ENCODE measurements around the gene MDP1.

The MDP1 gene

DNA sequence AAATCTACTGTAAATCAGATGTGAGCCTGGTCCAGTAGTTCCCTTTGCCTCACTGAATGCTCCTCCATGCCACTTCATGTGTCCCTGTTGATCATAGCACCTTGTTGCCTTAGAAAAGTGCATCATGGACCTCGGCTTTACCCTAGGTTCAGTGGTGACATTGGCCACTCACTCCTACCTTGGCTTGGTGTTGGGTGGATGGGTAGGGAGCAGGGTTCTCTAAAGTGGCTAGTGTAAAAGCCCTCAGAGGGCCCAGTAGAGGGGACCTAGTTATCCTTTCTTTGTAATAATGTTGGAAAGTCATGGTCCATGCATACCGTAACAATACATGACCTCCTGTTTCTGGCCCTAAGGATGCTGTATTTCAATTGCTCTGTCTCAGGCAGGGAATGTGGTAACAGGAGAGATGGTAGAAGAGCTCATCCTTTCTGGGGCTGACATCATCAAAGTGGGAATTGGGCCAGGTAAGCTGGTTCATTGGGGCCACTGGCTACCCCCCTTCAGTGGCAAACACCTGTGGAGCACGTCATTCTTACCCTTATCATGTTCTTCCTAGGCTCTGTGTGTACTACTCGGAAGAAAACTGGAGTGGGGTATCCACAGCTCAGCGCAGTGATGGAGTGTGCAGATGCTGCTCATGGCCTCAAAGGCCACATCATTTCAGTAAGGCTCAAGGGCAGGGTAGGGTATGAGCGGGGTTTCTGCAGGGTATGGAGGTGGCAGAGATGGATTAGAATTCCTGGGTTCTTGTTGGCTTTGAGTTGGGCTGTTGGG, 21.0 kb upstream of the MDP1 start:
- DNase-seq (ENCODE audit: low read depth, low spot score) = no peak
- H3K27ac ChIP-seq (ENCODE audit: low read length) = no peak overlapping the region
- H3K4me1 ChIP-seq (ENCODE audit: control insufficient read depth, insufficient read depth, low read length) = 0 out of 2 replicates have a peak, but pooled peaks cover 2% of the 10 kb centered on the region
- peaks cover 27% of the 10 kb centered on the region for H3K36me3 ChIP-seq (ENCODE audit: control insufficient read depth, insufficient read depth, low read length)
- no CpG with 5 or more reads among the region's 6 CpGs for WGBS (ENCODE audit: insufficient coverage, insufficient read length)
- no peaks in the 10 kb centered on the region for H3K9me3 ChIP-seq (ENCODE audit: control insufficient read depth, insufficient read depth, low read length)
- H3K27me3 ChIP-seq (ENCODE audit: control insufficient read depth, insufficient read depth, low read length) = no peaks in the 10 kb centered on the region
- H3K4me3 ChIP-seq (ENCODE audit: low read length) = no peak overlapping the region

DNA sequence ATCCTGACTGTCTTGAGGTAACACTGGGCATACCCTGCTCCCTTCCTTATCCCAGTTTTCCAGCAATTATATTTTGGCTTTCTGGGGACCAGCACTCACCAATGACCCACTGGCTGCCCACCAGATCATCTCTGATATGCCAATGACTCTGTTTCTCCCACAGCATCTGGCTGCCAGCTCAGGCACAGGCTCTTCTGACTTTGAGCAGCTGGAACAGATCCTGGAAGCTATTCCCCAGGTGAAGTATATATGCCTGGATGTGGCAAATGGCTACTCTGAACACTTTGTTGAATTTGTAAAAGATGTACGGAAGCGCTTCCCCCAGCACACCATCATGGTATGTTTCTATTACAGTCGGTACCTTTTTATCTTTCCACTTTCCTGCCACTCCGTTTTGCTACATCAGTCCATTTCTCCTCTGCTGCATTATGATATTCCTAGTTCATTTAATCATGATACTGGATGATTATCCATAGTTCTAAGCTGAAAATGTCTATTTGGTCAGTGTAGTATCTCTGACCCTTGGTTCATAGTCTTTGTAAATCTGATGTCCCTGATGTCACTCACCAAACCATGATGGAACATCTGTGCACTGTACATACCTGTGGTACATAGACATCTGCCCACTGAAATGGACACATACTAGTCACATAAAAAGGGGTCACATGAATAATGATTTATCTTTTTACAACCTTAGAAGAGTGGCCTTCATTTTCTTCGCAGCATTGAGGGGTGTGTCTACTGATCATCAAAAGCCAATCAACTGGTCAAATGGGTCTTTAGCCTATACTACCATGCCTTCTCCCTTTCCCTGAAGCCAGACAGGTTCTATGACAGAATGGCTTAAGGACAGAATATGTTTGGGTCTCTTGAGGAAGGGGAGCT, 20.2 kb upstream of the MDP1 start:
- H3K36me3 ChIP-seq (ENCODE audit: control insufficient read depth, insufficient read depth, low read length) = peaks cover 27% of the 10 kb centered on the region
- no CpG with 5 or more reads among the region's 5 CpGs for WGBS (ENCODE audit: insufficient coverage, insufficient read length)
- H3K27ac ChIP-seq (ENCODE audit: low read length) = no peak overlapping the region
- H3K27me3 ChIP-seq (ENCODE audit: control insufficient read depth, insufficient read depth, low read length) = no peaks in the 10 kb centered on the region
- no peak for DNase-seq (ENCODE audit: low read depth, low spot score)
- no peaks in the 10 kb centered on the region for H3K9me3 ChIP-seq (ENCODE audit: control insufficient read depth, insufficient read depth, low read length)
- H3K4me1 ChIP-seq (ENCODE audit: control insufficient read depth, insufficient read depth, low read length) = 0 out of 2 replicates have a peak, but pooled peaks cover under 1% of the 10 kb centered on the region
- no peak overlapping the region for H3K4me3 ChIP-seq (ENCODE audit: low read length)

DNA sequence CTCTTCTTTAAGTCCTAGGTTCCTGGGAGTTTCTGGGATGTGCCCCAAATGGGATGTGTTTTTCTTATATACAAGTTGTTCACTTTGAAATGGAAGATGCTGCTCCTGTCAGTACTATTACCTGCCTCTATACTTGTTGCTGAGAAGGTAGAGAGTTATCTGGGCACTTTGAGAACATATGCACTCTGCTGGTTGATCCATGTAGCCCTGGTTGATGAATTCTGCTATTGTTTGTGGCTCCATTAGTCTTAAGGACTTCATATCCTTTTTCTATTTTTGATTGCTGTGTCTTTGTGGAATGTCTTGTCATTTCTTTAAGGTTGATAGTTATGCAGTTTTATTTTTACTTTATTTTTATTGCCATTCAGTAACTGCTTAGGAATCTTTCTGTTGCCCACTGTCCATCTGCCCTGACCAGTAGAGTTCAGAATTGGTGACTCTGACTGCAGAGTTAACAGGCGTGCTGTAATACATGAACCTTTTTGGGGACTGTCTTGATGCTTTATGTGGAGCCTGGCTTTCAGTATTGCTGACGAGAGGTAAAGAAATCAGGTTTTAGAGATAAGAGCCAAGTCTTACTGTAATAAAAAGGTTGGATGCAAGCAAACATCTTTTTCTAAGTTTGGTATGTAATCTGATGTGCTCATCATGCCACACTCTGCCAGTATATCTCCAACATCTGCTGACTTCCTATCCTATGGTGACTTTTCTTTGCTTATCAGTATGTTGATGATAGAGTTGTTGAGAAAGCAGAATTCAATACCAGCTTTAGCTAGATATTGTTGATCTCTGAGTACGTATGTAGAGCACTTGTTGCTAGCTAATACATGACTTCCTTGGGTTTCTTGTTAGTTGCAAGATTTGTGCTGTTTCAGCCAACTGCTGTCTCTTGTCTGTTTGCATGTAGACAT, 18.5 kb upstream of the MDP1 start:
- DNase-seq (ENCODE audit: low read depth, low spot score) = no peak
- H3K27ac ChIP-seq (ENCODE audit: low read length) = no peak overlapping the region
- H3K4me3 ChIP-seq (ENCODE audit: low read length) = no peak overlapping the region
- H3K27me3 ChIP-seq (ENCODE audit: control insufficient read depth, insufficient read depth, low read length) = no peaks in the 10 kb centered on the region
- WGBS (ENCODE audit: insufficient coverage, insufficient read length) = no CpG with 5 or more reads among the region's 3 CpGs
- no peaks in the 10 kb centered on the region for H3K4me1 ChIP-seq (ENCODE audit: control insufficient read depth, insufficient read depth, low read length)
- peaks cover 19% of the 10 kb centered on the region for H3K36me3 ChIP-seq (ENCODE audit: control insufficient read depth, insufficient read depth, low read length)
- no peaks in the 10 kb centered on the region for H3K9me3 ChIP-seq (ENCODE audit: control insufficient read depth, insufficient read depth, low read length)

DNA sequence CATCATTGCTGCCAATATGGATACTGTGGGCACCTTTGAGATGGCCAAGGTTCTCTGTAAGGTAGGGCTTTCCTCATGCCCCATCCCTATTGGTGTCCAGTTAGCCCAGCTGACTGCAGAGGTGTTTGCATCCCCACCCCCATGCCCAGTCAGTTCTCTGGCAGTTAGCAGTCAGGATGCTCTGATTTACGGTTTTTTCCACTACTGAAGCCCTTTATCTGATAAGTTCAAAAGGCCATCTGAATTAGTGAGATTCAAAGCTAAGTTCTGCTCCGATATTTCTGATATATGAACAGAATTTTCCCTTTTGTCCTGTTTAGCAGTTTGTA, 17.6 kb upstream of the MDP1 start:
- DNase-seq (ENCODE audit: low read depth, low spot score) = no peak
- Histone ChIP-seq H3K9me3 (ENCODE audit: control insufficient read depth, insufficient read depth, low read length) (no peaks in the 10 kb centered on the region), H3K4me3 (ENCODE audit: low read length) (peak overlapping the region; percentile 89; the same call in 1 of the 2 replicates), H3K27me3 (ENCODE audit: control insufficient read depth, insufficient read depth, low read length) (no peaks in the 10 kb centered on the region), H3K27ac (ENCODE audit: low read length) (no peak overlapping the region), H3K4me1 (ENCODE audit: control insufficient read depth, insufficient read depth, low read length) (no peaks in the 10 kb centered on the region), H3K36me3 (ENCODE audit: control insufficient read depth, insufficient read depth, low read length) (peaks cover 17% of the 10 kb centered on the region)
- no CpG with 5 or more reads among the region's 2 CpGs for WGBS (ENCODE audit: insufficient coverage, insufficient read length)

DNA sequence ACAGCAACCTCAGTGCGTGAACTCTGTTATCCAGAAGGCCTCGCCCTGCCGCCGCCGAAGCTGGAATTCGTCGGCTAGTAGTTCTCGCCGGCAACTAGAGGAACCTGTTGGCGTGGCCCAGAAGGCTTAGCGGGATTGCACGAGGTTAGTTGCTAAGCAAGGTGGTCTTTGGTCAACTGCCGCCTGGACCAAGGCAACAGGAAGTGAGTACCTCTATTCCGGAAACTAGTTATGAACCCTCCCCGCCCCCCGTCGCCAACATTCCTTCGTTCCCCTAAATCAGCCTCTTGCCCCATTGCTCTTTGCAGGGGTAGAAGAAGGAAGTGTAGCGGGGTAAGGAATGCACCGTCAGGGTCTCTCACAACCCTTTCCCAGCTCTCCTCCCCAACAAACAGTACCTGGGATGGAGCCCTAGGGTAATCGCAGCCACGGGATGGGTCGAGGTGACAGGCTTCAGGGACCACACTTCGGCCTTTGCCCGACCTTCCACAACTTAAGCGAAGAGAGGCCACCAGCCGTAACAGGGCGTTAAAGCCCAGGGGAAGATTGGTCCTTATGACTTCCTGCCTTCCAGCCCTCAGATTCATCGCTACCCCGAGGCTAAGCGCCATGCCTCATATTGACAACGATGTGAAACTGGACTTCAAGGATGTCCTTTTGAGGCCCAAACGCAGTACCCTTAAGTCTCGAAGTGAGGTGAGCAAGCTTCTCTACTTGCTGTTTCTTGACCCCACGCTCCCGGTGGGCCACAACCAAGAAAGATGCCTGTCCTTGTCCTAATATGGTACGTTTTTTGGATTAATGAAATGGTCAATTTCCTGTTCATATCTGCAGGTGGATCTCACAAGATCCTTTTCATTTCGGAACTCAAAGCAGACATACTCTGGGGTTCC, 17.0 kb upstream of the MDP1 start, which contains the start of gene GMPR2:
TSS of gene GMPR2 (plus strand) at position 285 of the 893 bp plus-strand sequence. CDS start at position 610, 325 bp downstream.
- DNase-seq (ENCODE audit: low read depth, low spot score) = peak; percentile 50
- H3K27me3 ChIP-seq (ENCODE audit: control insufficient read depth, insufficient read depth, low read length) = no peaks in the 10 kb centered on the region
- no peaks in the 10 kb centered on the region for H3K9me3 ChIP-seq (ENCODE audit: control insufficient read depth, insufficient read depth, low read length)
- no CpG with 5 or more reads among the region's 38 CpGs for WGBS (ENCODE audit: insufficient coverage, insufficient read length)
- H3K27ac ChIP-seq (ENCODE audit: low read length) = no peak within 1 kb of the TSS
- no peaks in the 10 kb centered on the region for H3K4me1 ChIP-seq (ENCODE audit: control insufficient read depth, insufficient read depth, low read length)
- peaks cover 12% of the 10 kb centered on the region; the same call in 1 of the 2 replicates for H3K36me3 ChIP-seq (ENCODE audit: control insufficient read depth, insufficient read depth, low read length)
- H3K4me3 ChIP-seq (ENCODE audit: low read length) = peak within 1 kb of the TSS; percentile 89

DNA sequence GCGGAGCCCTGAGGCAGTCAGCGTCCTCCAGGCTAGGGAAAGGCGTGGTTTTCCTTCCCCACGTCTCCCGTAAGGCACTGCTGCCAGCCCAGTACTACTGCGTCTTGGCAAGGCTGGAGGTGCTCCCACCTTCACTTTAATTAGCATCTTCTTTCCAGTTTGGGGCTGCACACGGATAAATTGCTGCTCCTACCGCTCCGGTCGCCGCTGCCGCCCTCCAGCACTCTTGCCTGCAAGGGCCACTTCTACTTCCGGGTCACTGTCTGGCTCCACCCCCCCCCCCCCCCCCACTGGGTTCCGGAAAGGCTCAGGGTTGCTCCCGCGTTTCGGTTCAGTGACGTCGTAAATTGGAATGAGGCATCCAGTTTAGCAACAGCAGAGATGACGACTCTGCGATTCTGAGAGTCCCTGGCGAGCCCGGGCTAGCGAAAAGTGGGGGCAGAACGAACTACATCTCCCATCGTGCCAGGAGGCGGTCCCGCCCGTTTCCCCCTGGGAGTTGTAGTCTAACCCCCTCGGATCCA, 16.3 kb upstream of the MDP1 start, which contains the start of gene NEDD8:
TSS of gene NEDD8 (minus strand) at position 247 of the 524 bp plus-strand sequence. CDS start at position 147, 100 bp downstream.
- no peak within 1 kb of the TSS for H3K27ac ChIP-seq (ENCODE audit: low read length)
- peak within 1 kb of the TSS; percentile 89 for H3K4me3 ChIP-seq (ENCODE audit: low read length)
- peak; percentile 52 for DNase-seq (ENCODE audit: low read depth, low spot score)
- no peaks in the 10 kb centered on the region for H3K9me3 ChIP-seq (ENCODE audit: control insufficient read depth, insufficient read depth, low read length)
- peaks cover 7% of the 10 kb centered on the region; the same call in 1 of the 2 replicates for H3K36me3 ChIP-seq (ENCODE audit: control insufficient read depth, insufficient read depth, low read length)
- no CpG with 5 or more reads among the region's 30 CpGs for WGBS (ENCODE audit: insufficient coverage, insufficient read length)
- H3K27me3 ChIP-seq (ENCODE audit: control insufficient read depth, insufficient read depth, low read length) = no peaks in the 10 kb centered on the region
- no peaks in the 10 kb centered on the region for H3K4me1 ChIP-seq (ENCODE audit: control insufficient read depth, insufficient read depth, low read length)

DNA sequence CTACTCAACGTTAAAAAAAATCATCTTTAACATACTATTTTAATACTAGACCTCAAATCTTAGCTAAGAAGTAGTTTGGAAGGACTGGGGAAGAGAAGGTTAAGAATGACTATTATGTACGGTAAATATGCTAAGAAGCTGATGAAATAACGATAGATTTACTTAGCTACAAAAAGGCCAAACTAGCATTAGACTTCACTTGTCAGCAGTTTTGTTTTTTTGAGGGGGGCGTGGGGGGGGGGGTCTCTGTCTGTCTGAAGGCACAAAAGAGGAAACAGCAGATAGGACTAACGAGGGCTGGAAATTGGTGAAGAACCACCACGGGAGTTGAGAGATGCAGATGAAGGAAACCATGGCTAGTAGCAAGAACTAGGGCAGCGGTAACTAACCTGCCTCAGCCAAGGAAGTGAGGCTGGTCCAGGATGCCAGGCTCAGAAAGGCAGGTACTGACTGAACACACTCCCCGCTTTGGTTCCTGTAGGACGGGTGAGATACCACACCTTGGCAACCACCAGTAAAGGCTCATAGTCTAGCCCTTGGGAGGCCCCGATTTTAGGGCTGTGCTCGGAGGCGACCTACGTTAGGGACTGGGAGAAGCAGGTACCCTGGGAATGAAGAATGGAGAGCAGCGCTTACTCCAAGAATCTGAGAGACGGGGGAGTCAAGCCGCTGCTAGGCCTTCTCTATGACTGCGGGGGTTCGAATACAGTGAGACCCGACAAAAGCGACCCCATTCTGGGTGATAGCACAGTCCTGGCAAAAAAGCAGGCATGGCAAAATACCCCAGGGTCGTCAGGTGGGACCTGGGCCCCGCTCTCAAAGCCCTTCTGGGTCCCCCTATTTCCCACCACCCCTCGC, 15.6 kb upstream of the MDP1 start:
- Histone ChIP-seq H3K4me3 (ENCODE audit: low read length) (peak overlapping the region; percentile 89), H3K27ac (ENCODE audit: low read length) (no peak overlapping the region), H3K27me3 (ENCODE audit: control insufficient read depth, insufficient read depth, low read length) (no peaks in the 10 kb centered on the region), H3K36me3 (ENCODE audit: control insufficient read depth, insufficient read depth, low read length) (peaks cover 3% of the 10 kb centered on the region; the same call in 1 of the 2 replicates), H3K4me1 (ENCODE audit: control insufficient read depth, insufficient read depth, low read length) (no peaks in the 10 kb centered on the region), H3K9me3 (ENCODE audit: control insufficient read depth, insufficient read depth, low read length) (no peaks in the 10 kb centered on the region)
- 100% methylated on average over 1 of the region's 23 CpGs for WGBS (ENCODE audit: insufficient coverage, insufficient read length)
- no peak for DNase-seq (ENCODE audit: low read depth, low spot score)

DNA sequence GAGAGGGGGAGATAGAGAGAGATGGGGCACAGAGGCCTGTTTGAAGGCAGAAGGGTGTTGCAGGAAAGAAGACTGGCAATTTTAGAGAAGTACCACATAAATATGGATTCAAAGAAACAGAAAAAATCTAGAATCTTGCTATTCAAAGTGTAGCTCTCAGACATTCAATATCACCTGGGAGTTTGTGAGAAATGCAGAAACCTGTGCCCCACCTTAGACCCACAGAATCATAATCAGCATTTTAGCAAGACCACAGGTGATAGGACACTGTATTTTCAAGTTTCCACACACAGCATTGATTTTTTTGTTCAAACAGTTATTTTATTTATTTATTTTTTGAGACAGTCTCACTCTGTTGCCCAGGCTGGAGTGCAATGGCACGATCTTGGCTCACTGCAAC, 13.0 kb upstream of the MDP1 start:
- no peaks in the 10 kb centered on the region for H3K4me1 ChIP-seq (ENCODE audit: control insufficient read depth, insufficient read depth, low read length)
- H3K27ac ChIP-seq (ENCODE audit: low read length) = no peak overlapping the region
- no CpG with 5 or more reads among the region's 1 CpG for WGBS (ENCODE audit: insufficient coverage, insufficient read length)
- H3K9me3 ChIP-seq (ENCODE audit: control insufficient read depth, insufficient read depth, low read length) = no peaks in the 10 kb centered on the region
- H3K36me3 ChIP-seq (ENCODE audit: control insufficient read depth, insufficient read depth, low read length) = no peaks in the 10 kb centered on the region
- no peaks in the 10 kb centered on the region for H3K27me3 ChIP-seq (ENCODE audit: control insufficient read depth, insufficient read depth, low read length)
- H3K4me3 ChIP-seq (ENCODE audit: low read length) = no peak overlapping the region
- no peak for DNase-seq (ENCODE audit: low read depth, low spot score)

All from iPS DF 6.9 (cell line).